ENCODE measurements around the gene PHLPP1. TPM values are rescaled to one million over a fixed set of nuclear protein-coding genes. Genes with fewer than 3 reads are reported as not detected.

Gene PHLPP1
- total RNA-seq, 2 donors from 2014 or later, result 8.1 to 11.6 TPM

DNA sequence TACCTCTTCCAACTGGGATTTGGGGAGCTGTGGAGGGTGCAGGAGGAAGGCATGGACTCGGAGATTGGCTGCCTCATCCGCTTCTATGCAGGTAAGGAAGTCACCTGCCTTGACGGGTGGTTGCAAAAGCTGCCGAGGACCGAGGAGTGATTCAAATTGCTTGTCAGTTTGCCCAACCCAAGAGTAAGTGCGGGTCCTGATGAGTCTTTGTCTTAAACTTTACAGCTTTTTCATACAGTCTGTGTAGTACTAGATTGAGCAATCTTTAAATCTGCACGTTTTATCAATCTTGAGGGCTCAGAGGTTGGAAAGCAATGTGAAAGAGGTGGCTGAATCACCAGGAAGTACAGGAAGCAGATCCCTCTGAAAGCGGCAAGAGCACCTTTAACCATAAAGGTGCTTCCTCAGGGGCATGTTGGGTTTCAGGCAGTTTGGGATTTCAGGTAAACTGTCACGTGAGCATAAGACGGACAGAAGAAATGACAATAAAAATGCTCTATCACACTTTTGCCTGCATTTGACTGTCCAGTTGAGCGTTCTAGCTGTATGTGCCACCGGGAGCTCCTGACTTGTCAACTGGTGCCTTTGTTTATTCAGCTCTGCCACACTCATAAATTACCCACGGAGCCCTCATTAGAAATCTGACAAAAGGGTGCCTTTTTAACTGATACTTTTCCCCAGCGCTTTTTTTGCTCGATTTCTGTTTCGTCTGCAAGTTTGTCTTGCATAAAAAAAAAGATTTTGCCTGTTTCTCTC is 2.0 kb downstream of the PHLPP1 start:
- Histone ChIP-seq H3K27me3 (replicated peaks; ENCODE audit: insufficient read depth) (no peaks in the 10 kb centered on the region), H3K4me1 (ENCODE audit: control insufficient read depth in 1 of 2, low read depth in 2 of 2) (peaks cover 12 to 43% of the 10 kb centered on the region in 2 donors), H3K4me3 (peak overlapping the region; percentile 85), H3K9me3 (no peaks in the 10 kb centered on the region), H3K27ac (peak overlapping the region in 1 of 2 donors; percentile 11), H3K36me3 (no peaks in the 10 kb centered on the region)
- TF ChIP-seq, protein P1, sequence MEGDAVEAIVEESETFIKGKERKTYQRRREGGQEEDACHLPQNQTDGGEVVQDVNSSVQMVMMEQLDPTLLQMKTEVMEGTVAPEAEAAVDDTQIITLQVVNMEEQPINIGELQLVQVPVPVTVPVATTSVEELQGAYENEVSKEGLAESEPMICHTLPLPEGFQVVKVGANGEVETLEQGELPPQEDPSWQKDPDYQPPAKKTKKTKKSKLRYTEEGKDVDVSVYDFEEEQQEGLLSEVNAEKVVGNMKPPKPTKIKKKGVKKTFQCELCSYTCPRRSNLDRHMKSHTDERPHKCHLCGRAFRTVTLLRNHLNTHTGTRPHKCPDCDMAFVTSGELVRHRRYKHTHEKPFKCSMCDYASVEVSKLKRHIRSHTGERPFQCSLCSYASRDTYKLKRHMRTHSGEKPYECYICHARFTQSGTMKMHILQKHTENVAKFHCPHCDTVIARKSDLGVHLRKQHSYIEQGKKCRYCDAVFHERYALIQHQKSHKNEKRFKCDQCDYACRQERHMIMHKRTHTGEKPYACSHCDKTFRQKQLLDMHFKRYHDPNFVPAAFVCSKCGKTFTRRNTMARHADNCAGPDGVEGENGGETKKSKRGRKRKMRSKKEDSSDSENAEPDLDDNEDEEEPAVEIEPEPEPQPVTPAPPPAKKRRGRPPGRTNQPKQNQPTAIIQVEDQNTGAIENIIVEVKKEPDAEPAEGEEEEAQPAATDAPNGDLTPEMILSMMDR (IDR thresholded peaks at IDR 0.05), result no peak
- no peak for DNase-seq (ENCODE audit: low spot score)
- ATAC-seq (ENCODE audit: insufficient number of reproducible peaks, low FRiP score, low read depth), result no peak

DNA sequence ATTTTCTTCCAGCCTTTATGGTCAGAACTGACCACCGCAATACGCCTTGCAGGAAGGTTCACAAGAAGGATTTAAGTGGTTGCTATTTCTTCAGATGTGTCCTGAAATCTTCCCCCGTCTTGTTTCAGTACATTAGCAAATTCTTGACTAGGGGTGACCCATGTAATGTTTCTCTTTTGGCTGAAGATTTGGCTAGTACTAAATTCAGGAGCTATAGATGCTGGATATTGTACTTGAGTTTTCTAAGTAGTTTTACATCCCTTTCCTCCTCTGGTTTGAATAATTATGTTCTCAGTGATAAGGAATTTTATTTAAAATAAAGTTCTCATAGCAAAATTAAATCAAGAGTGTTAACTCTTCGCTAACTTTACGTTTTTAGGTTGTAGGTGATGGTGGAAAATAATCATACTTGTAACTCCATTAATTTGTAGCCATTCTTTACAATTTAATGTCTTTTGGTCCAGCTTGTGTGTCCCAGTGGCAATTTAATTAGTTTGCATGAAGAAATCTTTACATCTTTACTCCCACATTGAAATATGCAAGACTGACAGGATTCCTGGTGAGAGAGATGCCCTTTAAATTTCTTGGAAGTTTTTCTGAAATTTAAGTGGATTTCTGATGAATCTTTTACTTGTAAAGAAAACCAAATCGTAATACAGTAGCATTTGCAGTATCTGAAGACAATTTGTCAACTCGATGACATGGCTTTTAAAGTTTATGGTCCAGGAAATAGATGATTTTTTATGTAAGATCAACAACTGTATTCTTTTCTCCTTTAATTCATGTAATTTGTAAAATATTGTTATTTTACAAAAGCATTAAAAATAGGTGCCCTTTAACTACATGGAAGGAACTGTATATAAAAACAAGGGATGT is 2.8 kb downstream of the PHLPP1 start:
- TF ChIP-seq, protein P1 (IDR thresholded peaks at IDR 0.05), result no peak
- no peaks in the 10 kb centered on the region for H3K9me3 ChIP-seq
- H3K4me3 ChIP-seq, result peak overlapping the region; percentile 85
- no peak for ATAC-seq (ENCODE audit: insufficient number of reproducible peaks, low FRiP score, low read depth)
- H3K36me3 ChIP-seq, result no peaks in the 10 kb centered on the region
- DNase-seq (ENCODE audit: low spot score), result no peak
- no peaks in the 10 kb centered on the region for H3K27me3 ChIP-seq (replicated peaks; ENCODE audit: insufficient read depth)
- H3K27ac ChIP-seq, result peak overlapping the region in 1 of 2 donors; percentile 11
- peaks cover 16 to 51% of the 10 kb centered on the region in 2 donors for H3K4me1 ChIP-seq (ENCODE audit: control insufficient read depth in 1 of 2, low read depth in 2 of 2)

DNA sequence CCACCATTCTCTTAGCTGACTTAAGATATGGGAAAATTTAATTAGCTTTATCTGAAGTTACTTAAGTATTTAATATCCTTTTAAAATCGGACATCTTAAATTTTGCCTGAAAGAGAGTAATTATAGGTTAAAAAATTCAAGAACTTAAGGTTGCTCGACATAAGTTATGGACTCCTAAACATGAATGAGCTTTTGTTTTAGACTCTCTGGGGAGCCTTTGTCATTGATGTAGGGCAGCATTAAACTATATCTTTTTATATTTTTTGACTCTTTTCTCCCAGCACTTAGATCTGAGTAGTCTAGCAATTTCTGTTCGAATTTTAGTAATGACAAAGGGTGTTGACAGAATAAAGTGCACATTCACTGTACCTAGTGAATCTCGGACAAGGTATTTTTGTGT is 4.7 kb downstream of the PHLPP1 start:
- ATAC-seq (ENCODE audit: insufficient number of reproducible peaks, low FRiP score, low read depth) (no peak), DNase-seq (ENCODE audit: low spot score) (no peak)
- H3K4me1 ChIP-seq (ENCODE audit: control insufficient read depth in 1 of 2, low read depth in 2 of 2), result peaks cover 16 to 64% of the 10 kb centered on the region in 2 donors
- H3K9me3 ChIP-seq, result no peaks in the 10 kb centered on the region
- no peak overlapping the region for H3K27ac ChIP-seq
- H3K27me3 ChIP-seq (replicated peaks; ENCODE audit: insufficient read depth), result no peaks in the 10 kb centered on the region
- no peaks in the 10 kb centered on the region for H3K36me3 ChIP-seq
- TF ChIP-seq, protein P1 (IDR thresholded peaks at IDR 0.05), result no peak
- no peak overlapping the region for H3K4me3 ChIP-seq

DNA sequence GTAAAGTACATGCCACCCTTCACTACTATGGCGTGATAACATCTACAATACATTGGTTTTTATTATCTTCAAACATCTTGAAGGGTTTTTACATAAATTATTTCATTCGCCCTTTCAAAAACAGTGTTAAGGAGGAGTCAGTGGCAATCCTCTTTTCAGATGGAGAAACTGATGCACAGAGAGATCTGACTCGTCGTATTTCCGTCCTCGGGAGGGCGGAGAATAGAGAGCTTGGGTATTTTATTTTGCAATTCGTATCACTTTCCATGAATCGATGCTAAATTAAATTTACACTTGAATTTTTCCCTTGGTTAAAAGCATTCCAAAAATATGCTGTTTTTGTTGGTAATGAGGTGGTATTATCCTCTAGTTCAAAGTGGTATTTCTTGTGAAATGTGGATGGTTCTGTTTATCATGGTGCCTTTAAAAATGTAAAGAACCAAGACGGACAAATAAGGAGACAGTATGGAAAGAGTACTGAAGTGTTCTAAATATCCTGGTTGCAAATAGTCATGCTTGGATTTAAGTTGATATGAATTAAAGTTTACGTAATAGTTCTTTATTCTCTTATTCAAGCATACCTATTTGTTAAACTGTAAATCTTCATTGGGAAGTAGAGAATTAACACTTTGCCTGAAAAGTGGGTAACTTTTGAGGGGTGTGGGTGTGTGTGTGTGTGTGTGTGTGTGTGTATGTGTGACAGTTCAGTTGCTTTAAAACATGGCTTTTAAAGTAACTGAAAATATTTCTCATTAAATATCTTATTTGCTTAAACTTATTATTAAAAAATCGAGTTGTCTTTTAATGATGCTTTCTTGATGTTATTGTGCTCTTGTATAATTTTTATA is 5.6 kb downstream of the PHLPP1 start:
- no peaks in the 10 kb centered on the region for H3K36me3 ChIP-seq
- ATAC-seq (ENCODE audit: insufficient number of reproducible peaks, low FRiP score, low read depth) (no peak), DNase-seq (ENCODE audit: low spot score) (no peak)
- no peaks in the 10 kb centered on the region for H3K27me3 ChIP-seq (replicated peaks; ENCODE audit: insufficient read depth)
- H3K4me3 ChIP-seq, result no peak overlapping the region
- TF ChIP-seq, protein P1 (IDR thresholded peaks at IDR 0.05), result no peak
- no peak overlapping the region for H3K27ac ChIP-seq
- no peaks in the 10 kb centered on the region for H3K9me3 ChIP-seq
- H3K4me1 ChIP-seq (ENCODE audit: control insufficient read depth in 1 of 2, low read depth in 2 of 2), result peaks cover 16 to 64% of the 10 kb centered on the region in 2 donors

Measured in thoracic aorta (tissue), 2 donors.